Measurements from ENCODE around the gene ZC3HAV1.

The ZC3HAV1 gene

DNA sequence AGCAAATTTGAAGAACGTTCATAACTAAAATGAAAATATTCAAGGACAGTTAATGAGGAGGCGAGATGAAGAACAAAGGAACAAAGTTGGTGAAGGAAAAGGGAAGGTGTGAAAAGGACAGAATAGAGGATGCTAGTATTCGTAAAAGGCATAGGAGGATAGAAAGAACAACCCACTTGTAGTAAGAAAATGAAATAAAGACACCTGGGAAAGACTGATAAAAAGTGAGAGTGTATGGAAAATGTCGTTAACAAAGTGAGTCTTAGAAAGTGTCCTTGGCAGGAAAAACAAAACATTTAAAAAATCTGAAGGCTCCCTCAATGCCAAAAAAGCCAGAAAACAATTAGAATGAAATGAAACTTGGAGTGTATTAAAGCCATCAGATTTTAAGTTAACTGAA, 29.6 kb upstream of the ZC3HAV1 start:
- no peaks in the 10 kb centered on the region for H3K9me2 ChIP-seq (ENCODE audit: low read depth, low read length)
- H3K79me2 ChIP-seq (ENCODE audit: insufficient read depth, low read length) = no peaks in the 10 kb centered on the region
- no peaks in the 10 kb centered on the region for H3K9me3 ChIP-seq (ENCODE audit: low read length)
- H3K27ac ChIP-seq (ENCODE audit: low read depth, low read length, poor library complexity, severe bottlenecking) = no peak overlapping the region
- H3K4me1 ChIP-seq (ENCODE audit: insufficient read depth, low read length, severe bottlenecking) = peaks cover 3% of the 10 kb centered on the region
- H3K9ac ChIP-seq (ENCODE audit: low read length) = no peak overlapping the region
- no peaks in the 10 kb centered on the region for H3K27me3 ChIP-seq (ENCODE audit: insufficient read depth, low read length)
- H3K4me2 ChIP-seq (ENCODE audit: low read length) = no peak overlapping the region
- no peak overlapping the region for H3K4me3 ChIP-seq (ENCODE audit: low read depth, low read length, poor library complexity, severe bottlenecking)
- H3F3A ChIP-seq (ENCODE audit: insufficient read depth, low read length) = no peaks in the 10 kb centered on the region
- no peaks in the 10 kb centered on the region for H4K20me1 ChIP-seq (ENCODE audit: insufficient read depth, low read length)
- no peaks in the 10 kb centered on the region for H3K36me3 ChIP-seq (ENCODE audit: insufficient read depth, low read length)
- no peak overlapping the region for H2AFZ ChIP-seq (ENCODE audit: low read length)
- TF ChIP-seq CTCF (IDR thresholded peaks at IDR 0.05; ENCODE audit: low read length) (no peak), EZH2 (IDR thresholded peaks at IDR 0.05; ENCODE audit: borderline replicate concordance, low read length) (no peak)

DNA sequence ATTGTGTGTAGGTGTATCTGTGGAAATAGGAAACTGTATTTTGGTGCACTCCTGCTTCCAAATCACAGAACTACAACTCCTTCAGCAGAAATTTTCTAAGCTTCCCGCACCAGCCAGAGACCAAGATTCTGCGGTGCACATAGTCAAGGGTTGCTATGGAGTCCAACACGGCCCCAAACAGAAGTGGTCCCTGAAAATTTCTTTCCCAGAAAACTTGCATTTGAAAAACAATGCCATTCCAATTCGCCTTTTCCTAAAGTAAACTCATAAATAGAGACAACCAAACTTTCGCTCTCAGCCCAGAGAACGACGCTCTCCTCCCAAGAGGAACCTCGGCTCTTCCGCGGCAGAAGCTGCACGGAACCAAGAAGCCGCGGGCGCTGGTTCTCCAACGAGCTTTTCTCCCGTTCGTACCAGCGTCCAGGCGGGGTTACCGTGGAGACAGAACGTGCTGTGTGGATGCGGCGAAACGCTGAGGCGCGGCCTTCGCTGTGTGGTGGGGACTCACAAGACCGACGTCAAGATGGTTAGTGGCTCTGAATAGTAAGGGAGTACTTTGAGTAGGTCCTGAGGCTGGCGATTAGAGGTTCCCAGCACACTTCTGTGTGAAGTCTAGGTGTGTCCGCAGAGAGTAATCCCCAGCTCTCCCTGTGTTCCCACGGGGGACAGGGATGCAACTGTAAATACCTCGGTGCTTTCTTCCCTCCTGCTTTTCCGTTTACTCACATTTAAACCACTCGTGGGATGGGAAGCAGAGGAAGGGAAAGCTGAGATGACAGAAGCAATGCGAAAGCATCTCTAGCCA, 24.0 kb upstream of the ZC3HAV1 start:
- no peaks in the 10 kb centered on the region for H3F3A ChIP-seq (ENCODE audit: insufficient read depth, low read length)
- no peaks in the 10 kb centered on the region for H3K9me2 ChIP-seq (ENCODE audit: low read depth, low read length)
- no peaks in the 10 kb centered on the region for H3K27me3 ChIP-seq (ENCODE audit: insufficient read depth, low read length)
- H3K36me3 ChIP-seq (ENCODE audit: insufficient read depth, low read length) = no peaks in the 10 kb centered on the region
- H3K4me2 ChIP-seq (ENCODE audit: low read length) = peak overlapping the region; percentile 70
- no peaks in the 10 kb centered on the region for H3K9me3 ChIP-seq (ENCODE audit: low read length)
- no peaks in the 10 kb centered on the region for H4K20me1 ChIP-seq (ENCODE audit: insufficient read depth, low read length)
- H3K9ac ChIP-seq (ENCODE audit: low read length) = peak overlapping the region; percentile 51
- peak overlapping the region; percentile 26 for H2AFZ ChIP-seq (ENCODE audit: low read length)
- peak overlapping the region; percentile 64 for H3K4me3 ChIP-seq (ENCODE audit: low read depth, low read length, poor library complexity, severe bottlenecking)
- H3K27ac ChIP-seq (ENCODE audit: low read depth, low read length, poor library complexity, severe bottlenecking) = no peak overlapping the region
- no peak for TF ChIP-seq CTCF (IDR thresholded peaks at IDR 0.05; ENCODE audit: low read length)
- no peak for TF ChIP-seq EZH2 (IDR thresholded peaks at IDR 0.05; ENCODE audit: borderline replicate concordance, low read length)
- no peaks in the 10 kb centered on the region for H3K79me2 ChIP-seq (ENCODE audit: insufficient read depth, low read length)
- peaks cover 15% of the 10 kb centered on the region for H3K4me1 ChIP-seq (ENCODE audit: insufficient read depth, low read length, severe bottlenecking)

GRCh38 chr7:139132887-139133286, 23.4 kb upstream of the ZC3HAV1 start:
- H3K9ac ChIP-seq (ENCODE audit: low read length) = peak overlapping the region; percentile 51; the same call in 1 of the 2 replicates
- H3K27me3 ChIP-seq (ENCODE audit: insufficient read depth, low read length) = no peaks in the 10 kb centered on the region
- no peaks in the 10 kb centered on the region for H3K79me2 ChIP-seq (ENCODE audit: insufficient read depth, low read length)
- H3K9me2 ChIP-seq (ENCODE audit: low read depth, low read length) = no peaks in the 10 kb centered on the region
- H4K20me1 ChIP-seq (ENCODE audit: insufficient read depth, low read length) = no peaks in the 10 kb centered on the region
- TF ChIP-seq EZH2 (IDR thresholded peaks at IDR 0.05; ENCODE audit: borderline replicate concordance, low read length) = no peak
- no peak for TF ChIP-seq CTCF (IDR thresholded peaks at IDR 0.05; ENCODE audit: low read length)
- H3F3A ChIP-seq (ENCODE audit: insufficient read depth, low read length) = no peaks in the 10 kb centered on the region
- H3K36me3 ChIP-seq (ENCODE audit: insufficient read depth, low read length) = no peaks in the 10 kb centered on the region
- H3K27ac ChIP-seq (ENCODE audit: low read depth, low read length, poor library complexity, severe bottlenecking) = no peak overlapping the region
- H3K9me3 ChIP-seq (ENCODE audit: low read length) = no peaks in the 10 kb centered on the region
- H3K4me1 ChIP-seq (ENCODE audit: insufficient read depth, low read length, severe bottlenecking) = peaks cover 15% of the 10 kb centered on the region
- peak overlapping the region; percentile 70 for H3K4me2 ChIP-seq (ENCODE audit: low read length)
- peak overlapping the region; percentile 64 for H3K4me3 ChIP-seq (ENCODE audit: low read depth, low read length, poor library complexity, severe bottlenecking)
- H2AFZ ChIP-seq (ENCODE audit: low read length) = peak overlapping the region; percentile 26

All from OCI-LY1 (cell line).